Vagina (tissue), 2 donors: ENCODE measurements around the gene FADS1. TPM values are rescaled to one million over a fixed set of nuclear protein-coding genes. Genes with fewer than 3 reads are reported as not detected.

ENCODE experiments used
- DNase-seq, 2 donors: peaks; one replicate each; pipeline ENCODE4 v3.0.0-alpha.2; 2017; ENCODE audit errors: extremely low spot score in 2 of 2
- H3K27ac ChIP-seq: fragments of 200-600 bp; sonication (generic); one replicate; pipeline ENCODE4 v1.5.1; 2019
- H3K27me3 ChIP-seq: fragments of 200-600 bp; sonication (generic); one replicate; pipeline ENCODE4 v1.5.1; 2019
- H3K36me3 ChIP-seq, 2 donors: fragments of 200-600 bp; sonication (generic); one replicate each; pipeline ENCODE4 v1.5.1; 2017 to 2019
- H3K4me1 ChIP-seq: fragments of 200-600 bp; sonication (generic); one replicate; pipeline ENCODE4 v1.5.1; 2019
- H3K4me3 ChIP-seq, 2 donors: fragments of 200-600 bp; sonication (generic); 1 replicate in 1 of 2; 2 replicates in 1 of 2; pipeline ENCODE4 v1.5.1; 2016 to 2019
- H3K9me3 ChIP-seq: fragments of 200-600 bp; sonication (generic); one replicate; pipeline ENCODE4 v1.5.1; 2019
- CTCF ChIP-seq, 3 experiments: fragments of 450-650 bp in 2 of 3; fragments of 200-600 bp in 1 of 3; sonication (generic) in 1 of 3; IDR thresholded peaks; one replicate each; pipeline ENCODE4 v1.5.1; 2017 to 2019; ENCODE audit warnings: antibody characterized with exemption in 3 of 3, mild to moderate bottlenecking in 2 of 3, moderate library complexity in 2 of 3
- POLR2A ChIP-seq, 2 donors: fragments of 450-650 bp; IDR thresholded peaks; one replicate each; pipeline ENCODE4 v1.6.1; 2017; ENCODE audit warnings: antibody characterized with exemption in 2 of 2, mild to moderate bottlenecking in 2 of 2, moderate library complexity in 2 of 2
- POLR2AphosphoS5 ChIP-seq, 2 donors: sonication (generic); formaldehyde crosslinking; IDR thresholded peaks; one replicate each; pipeline ENCODE4 v1.9.0; 2017; ENCODE audit warnings: antibody characterized with exemption in 2 of 2, mild to moderate bottlenecking in 2 of 2, low read depth in 1 of 2; ENCODE audit not compliant: insufficient read depth in 1 of 2
- intact Hi-C: fragments of 100-400 bp; cut with DNase I; formaldehyde crosslinking; loops from one replicate; pipeline ENCODE4 v1.15.1; 2023
- total RNA-seq: library from RNA; depleted of rRNA; stranded (reverse); fragments of >200 nt; gene quantifications from one replicate; pipeline ENCODE4 v1.2.3, GENCODE V29; 2016

The FADS1 gene
- total RNA-seq, 1 donor from 2014 or later, result 9.8 TPM

- H3K27ac ChIP-seq, result no peak overlapping the region
Observed at GRCh38 chr11:61854966-61855714, 38.3 kb upstream of the FADS1 start.

DNA sequence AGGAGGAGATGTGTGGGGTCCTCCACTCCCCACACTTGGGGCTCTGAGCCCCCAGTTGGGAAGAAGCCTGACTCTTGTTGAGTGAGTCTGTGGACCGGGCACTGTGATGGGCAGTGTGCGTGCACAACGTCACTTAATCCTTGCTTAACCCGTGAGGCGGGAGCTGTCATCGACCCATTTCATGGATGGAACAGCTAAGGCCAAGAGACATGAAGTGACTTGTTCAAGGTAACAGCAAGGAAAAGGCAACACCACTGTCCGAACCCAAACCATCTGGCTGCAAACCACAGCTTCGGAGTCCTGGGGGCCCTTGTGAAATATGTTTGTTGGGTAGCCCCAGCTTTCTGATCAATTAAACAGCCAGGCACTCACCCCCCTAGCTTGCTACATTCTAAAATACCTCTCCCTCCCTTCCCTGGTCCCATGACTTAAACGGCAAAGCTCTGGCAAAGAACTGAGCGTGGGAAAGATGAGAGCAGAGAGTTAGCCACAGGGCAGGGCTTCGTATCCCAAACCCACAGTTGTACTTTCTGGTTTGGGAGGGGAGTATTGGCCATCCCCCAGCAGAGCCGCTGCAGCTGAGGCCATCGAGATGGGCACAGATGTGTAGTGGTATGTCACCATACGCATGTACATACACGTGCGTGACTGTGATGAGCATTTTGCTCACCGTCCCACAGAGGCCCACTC is 37.5 kb upstream of the FADS1 start:
- no peaks in the 10 kb centered on the region for H3K4me1 ChIP-seq
- H3K4me3 ChIP-seq, result no peak overlapping the region
- H3K36me3 ChIP-seq, result peaks cover 0 to 21% of the 10 kb centered on the region in 2 donors
- H3K27me3 ChIP-seq, result no peaks in the 10 kb centered on the region
- TF ChIP-seq CTCF (IDR thresholded peaks at IDR 0.05) (no peak), POLR2A (IDR thresholded peaks at IDR 0.05) (no peak), POLR2AphosphoS5 (IDR thresholded peaks at IDR 0.05; ENCODE audit: insufficient read depth in 1 of 2, low read depth in 1 of 2) (no peak)
- no peak for DNase-seq
- H3K9me3 ChIP-seq, result no peaks in the 10 kb centered on the region
- intact Hi-C loops, result no loop called here
- no peak overlapping the region for H3K27ac ChIP-seq

More at GRCh38 chr11:61854966-61855714, 38.3 kb upstream of the FADS1 start:
- intact Hi-C loops, result no loop called here
- DNase-seq, result no peak
- Histone ChIP-seq H3K4me3 (no peak overlapping the region), H3K4me1 (peaks cover 2% of the 10 kb centered on the region), H3K27me3 (no peaks in the 10 kb centered on the region), H3K36me3 (peaks cover 0 to 14% of the 10 kb centered on the region in 2 donors), H3K9me3 (no peaks in the 10 kb centered on the region)
- TF ChIP-seq CTCF (IDR thresholded peaks at IDR 0.05) (no peak), POLR2AphosphoS5 (IDR thresholded peaks at IDR 0.05; ENCODE audit: insufficient read depth in 1 of 2, low read depth in 1 of 2) (no peak)

DNA sequence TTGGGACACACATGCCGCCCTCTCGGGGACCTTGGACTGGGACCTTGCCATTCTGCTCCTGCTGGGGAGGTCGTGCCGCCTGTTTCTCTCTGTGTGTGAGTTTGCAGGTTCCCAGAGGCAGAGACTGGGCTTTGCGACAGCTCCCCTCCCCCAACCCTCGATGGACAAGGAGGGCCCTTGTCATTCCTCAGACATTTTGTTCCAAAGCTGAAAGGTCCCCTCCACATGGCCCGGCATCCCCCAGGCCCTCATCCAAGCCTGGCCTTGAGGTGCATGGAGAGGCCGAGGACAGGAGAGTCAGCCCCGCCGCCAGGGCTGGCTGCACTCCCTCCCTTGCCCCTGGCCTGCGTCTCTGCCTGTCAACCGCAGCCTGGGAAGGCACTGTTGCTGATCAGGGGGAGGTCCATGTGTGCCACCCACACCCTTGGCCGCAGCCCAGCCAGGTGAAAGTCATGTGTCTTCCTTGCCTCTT is 36.9 kb upstream of the FADS1 start:
- Histone ChIP-seq H3K4me1 (no peaks in the 10 kb centered on the region), H3K27me3 (no peaks in the 10 kb centered on the region), H3K36me3 (peaks cover 0 to 27% of the 10 kb centered on the region in 2 donors), H3K9me3 (no peaks in the 10 kb centered on the region), H3K27ac (no peak overlapping the region), H3K4me3 (no peak overlapping the region)
- DNase-seq, result no peak
- TF ChIP-seq CTCF (IDR thresholded peaks at IDR 0.05), result no peak
- intact Hi-C loops, result no loop called here

DNA sequence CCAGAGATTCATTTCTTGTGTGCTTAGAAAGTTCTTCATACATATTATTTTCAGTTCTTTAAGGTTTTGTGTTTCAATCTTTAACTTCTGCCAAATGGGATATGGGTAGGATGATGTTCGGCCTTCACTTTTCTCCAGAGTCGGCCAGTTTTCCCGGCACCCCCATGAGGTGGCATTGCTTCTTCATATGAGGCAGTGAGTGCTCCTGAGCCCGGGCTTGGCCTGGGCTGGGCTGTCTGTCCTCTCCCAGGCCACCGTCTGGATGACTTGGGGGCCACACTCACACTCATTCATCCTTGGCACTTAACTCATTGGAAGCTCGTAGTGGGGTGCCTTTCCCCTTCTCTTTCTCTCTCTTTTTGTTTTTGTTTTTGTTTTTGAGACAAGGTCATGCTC is 35.1 kb upstream of the FADS1 start:
- DNase-seq, result no peak
- TF ChIP-seq POLR2A (IDR thresholded peaks at IDR 0.05) (no peak), CTCF (IDR thresholded peaks at IDR 0.05) (no peak), POLR2AphosphoS5 (IDR thresholded peaks at IDR 0.05; ENCODE audit: insufficient read depth in 1 of 2, low read depth in 1 of 2) (no peak)
- H3K36me3 ChIP-seq, result peaks cover 0 to 34% of the 10 kb centered on the region in 2 donors
- H3K4me1 ChIP-seq, result no peaks in the 10 kb centered on the region
- H3K4me3 ChIP-seq, result no peak overlapping the region
- H3K27ac ChIP-seq, result no peak overlapping the region
- intact Hi-C loops, result no loop called here
- no peaks in the 10 kb centered on the region for H3K9me3 ChIP-seq
- no peaks in the 10 kb centered on the region for H3K27me3 ChIP-seq
